C1 segment of cervical spinal cord (tissue), 14 donors: ENCODE data around the gene HS6ST1.
A peak's percentile ranks its signal among the peaks of the same experiment; 100 is the strongest.
"Not testable (repeated sequence)": the region's sequence is repeated elsewhere in the genome, so short reads cannot be mapped to it uniquely, and the experiment has no call there.

Source experiments
- DNase-seq, 14 donors: peaks; one replicate each; lab custom pipeline; 2025; lab: John Stamatoyannopoulos, UW

HS6ST1 gene

GRCh38 chr2:128268611-128269010 lies 50.1 kb downstream of the HS6ST1 start:
- not testable (repeated sequence) for DNase-seq

DNA sequence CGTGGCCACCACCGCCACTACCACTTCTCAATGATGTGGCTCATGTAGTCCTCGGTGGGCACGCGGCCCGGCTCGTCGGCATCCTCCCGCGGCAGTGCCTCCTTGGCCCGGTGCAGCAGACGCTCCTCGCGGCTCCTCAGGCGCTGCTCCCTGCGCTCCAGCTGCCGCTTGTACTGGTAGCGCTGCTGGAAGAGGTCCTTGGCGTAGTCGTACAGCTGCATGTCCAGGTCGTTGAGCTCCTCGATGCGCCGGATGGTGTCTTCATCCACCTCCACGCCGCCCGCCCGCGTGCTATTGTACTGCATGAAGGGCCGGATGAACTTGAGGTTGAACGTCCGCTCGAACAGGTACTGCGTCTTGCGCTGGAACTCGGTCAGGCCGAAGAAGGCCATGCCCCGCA lies 50.5 kb downstream of the HS6ST1 start:
- DNase-seq, result not testable (repeated sequence)

DNA sequence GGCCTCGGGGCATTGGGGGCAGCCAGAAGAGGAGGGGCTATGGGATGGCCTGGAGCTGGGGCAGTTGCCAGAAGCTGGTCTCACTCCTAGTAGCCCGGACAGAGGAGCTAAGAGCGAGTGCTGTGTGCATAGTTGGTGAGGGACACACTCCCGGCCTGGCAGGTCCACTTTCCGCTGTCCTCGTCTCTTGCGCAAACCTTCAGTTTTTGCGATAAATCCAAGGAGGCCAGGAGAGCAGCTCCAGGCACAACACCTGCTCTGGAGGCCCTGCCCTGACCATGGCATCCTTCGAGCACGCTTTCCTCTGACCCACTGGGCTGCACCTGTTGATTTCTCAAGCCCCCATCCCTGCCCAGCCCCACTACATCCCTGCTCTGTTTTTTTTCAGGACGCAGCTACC lies 51.0 kb downstream of the HS6ST1 start:
- not testable (repeated sequence) for DNase-seq

DNA sequence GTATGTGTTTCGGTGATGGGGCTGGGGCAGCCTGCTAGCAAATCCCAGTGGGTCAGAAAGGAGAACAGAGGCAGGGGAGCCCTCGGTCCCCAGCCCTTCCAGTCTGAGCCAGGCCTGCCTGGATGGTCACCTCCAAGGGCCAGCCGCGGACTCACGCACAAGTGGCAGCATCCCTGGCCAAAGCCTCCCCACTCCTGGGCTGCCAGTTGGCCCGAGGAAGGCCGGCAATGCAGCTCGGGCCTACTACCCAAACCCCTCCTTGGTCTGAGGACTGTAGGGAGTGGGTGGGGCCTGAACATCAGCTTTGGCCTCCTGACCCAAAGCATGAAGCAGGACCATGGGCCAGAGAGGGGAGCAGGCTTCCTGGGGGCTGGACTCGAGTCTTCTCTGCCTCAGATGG lies 51.5 kb downstream of the HS6ST1 start:
- not testable (repeated sequence) for DNase-seq

DNA sequence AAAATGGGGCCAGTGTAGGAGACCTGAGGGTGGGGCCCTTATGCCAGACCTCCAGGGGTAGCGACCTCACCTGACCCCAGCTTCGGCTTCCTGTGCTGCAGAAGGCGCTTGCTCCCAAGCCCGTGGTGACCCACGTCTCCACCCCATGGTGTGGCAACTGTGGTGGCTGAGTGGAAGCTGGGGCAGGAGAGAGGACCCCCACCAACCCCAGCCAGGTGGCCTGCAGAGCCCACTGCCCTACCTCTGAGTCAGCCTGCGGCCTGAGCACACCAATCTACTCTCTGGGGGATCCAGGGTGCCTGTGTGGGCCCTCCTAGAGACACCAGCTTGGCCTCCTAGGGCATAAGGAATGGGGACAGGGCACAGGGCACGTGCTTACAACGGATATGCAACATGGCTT lies 52.2 kb downstream of the HS6ST1 start:
- not testable (repeated sequence) for DNase-seq

DNA sequence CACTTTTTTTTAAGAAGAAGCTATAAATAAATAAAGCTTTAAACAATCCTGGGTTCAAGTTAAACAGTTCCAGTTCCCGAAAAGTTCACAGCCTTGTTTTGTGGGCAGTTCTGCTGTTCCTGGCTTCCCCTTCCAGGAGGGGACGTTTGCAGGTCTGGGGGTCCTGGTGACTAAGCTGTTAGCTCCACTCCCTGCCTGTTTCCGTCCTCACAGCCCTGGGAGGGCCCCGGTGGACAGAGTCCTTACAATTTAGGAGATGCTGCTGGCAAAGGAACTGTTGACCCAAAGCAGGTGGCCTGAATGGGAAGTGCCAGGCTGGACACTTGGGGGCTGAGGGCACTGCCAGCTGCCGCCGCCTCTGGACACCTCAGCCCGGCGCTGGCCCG lies 53.1 kb downstream of the HS6ST1 start:
- DNase-seq, result not testable (repeated sequence)

DNA sequence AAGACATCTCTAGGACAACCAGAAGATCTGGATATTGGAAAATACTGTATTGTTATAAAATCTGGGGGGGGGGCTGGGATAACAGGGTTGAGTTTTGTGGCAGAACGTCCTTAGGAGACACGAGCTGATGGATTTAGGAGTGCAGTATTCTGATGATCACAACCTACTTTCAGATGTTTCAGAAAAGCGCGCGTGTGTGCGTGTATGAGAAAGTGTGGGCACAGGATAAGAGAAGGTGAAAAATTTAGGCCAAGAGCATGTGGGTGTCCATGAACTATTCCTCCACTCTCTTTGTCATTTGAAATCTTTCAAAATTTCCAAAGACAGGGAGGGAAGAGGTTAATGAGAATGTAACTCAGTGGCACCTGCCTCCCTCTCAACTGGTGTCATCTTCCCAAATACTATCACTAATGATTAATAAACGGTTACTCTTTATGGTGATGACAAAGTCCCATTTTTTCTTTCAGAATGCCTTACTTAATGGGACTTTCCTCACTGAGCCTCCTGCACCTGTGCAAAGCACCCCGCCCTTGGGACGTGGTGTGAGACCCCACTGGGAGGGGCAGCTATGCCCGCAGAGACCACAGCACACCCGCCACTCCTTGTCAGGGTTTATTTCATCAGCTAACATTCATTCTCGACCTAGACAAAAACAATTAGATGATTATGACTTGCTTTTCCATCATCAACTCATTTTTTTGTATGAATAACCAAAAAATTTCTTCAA lies 53.6 kb downstream of the HS6ST1 start:
- no peak for DNase-seq

GRCh38 chr2:128263902-128264331 lies 54.8 kb downstream of the HS6ST1 start:
- no peak for DNase-seq

DNA sequence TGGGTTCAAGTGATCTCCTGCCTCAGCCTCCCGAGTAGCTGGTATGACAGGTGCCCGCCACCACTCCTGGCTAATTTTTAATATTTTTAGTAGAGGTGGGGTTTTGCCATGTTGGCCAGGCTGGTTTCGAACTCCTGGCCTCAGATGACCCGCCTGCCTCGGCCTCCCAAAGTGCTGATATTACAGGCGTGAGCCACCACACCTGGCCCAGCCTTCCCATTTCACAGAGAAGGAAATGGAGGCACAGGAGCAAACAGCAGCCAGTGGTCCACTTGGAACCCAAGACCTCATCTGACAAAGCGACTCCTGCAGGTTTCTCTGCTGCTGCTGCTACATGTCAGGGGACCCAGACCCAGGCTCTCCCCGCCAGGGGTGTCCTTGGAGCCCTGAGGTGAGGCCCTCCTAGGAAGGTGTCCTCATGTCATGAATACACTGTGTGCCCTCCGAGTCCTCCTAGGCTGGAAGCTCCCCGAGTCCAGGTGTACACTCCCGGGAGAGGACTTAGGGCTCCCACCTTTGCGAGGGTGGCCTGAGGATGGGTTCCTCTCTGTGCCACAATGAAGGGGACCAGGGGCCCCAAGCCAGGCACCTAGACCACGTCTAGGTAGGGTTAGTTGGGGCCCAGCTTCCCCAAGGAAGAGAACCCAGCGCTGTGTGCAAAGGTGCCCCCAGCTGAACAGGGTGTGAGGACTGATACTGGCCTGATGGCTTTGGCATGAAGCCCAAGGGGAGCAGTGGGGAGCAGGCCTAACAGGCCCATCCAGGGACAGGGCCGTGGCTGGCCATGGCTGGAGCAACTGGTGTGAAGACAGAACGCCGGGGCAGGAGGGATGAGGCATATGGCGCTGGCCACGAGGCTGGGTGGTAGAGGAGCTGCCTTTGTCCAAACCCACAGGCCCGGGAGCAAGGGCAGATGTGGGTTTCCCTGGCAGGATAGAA lies 56.1 kb downstream of the HS6ST1 start:
- DNase-seq, result no peak

DNA sequence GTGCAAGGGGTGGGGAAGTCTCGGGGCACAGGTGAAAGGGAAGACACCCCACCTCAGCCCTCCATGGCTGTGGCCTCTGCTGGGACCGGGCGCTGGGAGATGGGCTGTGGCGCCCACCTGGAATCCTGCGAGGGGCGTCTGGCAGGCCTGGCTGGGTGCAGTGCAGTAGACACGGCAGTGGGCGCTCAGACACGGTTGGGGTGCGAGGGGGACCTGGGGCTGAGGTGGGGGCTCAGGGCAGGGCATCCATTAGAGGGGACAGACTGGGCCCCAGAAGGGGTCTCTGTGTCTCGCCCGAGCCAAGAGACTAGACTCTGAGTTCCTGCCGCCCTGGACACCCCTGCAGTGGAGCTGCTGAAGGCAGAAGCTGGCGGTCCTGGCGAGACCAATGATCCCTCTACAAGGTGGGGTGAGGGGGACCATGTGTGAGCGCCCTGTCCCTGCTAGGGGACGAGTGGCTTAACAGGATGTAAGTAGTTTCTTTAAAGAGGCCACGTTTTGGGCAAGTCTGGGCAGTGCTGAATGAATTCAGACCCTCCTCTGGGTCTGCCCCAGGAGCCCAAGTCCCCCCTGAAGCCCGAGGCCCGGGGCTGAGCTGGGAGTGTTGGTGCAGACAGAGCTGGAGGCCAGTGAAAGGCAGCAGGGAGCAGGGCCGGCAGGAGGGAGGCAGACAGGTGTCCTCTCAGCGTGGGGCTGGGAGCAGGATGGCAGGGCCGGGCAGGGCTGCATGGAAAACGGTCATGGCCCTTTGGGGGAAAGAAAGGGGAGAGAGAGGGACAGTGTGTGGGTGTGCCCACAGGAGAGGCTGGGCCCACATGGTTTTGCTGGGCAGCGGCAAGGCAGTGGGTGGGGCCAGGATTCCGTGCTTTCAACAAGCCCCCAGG lies 57.2 kb downstream of the HS6ST1 start:
- peak in 1 of 14 donors; percentile 61 for DNase-seq

- DNase-seq, result peak in 12 of 14 donors; percentile 32 to 95 (median 66)
These were observed 58.2 kb downstream of the HS6ST1 start for GRCh38 chr2:128260239-128261138.

DNA sequence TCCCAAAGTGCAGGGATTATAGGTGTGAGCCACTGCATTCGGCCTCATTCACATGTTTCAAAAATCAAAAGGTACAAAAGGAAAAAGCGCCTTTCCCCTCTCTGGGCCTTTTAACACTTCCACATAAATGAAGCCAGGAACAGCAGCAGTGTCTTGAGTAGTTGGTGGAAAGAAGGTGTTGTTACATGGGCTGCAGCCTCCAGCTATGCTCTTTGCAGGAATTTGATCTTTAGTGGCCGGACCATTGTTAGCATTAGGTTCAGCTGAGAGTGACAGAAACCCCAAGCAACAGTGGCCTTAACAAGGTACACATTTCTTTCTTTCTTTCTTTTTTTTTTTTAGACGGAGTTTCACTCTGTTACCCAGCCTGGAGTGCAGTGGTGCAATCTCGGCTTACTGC lies 59.1 kb downstream of the HS6ST1 start:
- no peak for DNase-seq

DNA sequence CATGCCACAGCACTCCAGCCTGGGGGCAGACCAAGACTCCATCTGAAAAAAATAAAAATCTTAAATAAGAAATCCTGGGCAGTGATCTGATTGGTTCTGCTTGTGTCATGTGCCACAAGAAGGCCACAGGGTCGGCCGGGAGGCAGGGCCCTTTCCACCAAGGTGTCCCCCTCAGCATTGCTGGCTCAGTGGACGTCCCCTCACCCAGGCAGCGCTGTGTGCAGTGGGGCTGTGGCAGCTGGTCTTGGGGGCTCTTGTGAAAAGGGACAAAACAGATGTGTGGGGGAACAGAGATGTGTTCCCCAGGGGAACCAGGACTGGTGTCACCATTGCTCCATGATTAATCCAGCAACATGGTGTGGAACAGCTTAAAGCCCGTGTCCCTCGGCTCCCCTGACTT lies 60.5 kb downstream of the HS6ST1 start:
- DNase-seq, result no peak

- DNase-seq, result no peak
These were observed 66.2 kb downstream of the HS6ST1 start for GRCh38 chr2:128252501-128252900.

GRCh38 chr2:128252086-128252485 lies 66.6 kb downstream of the HS6ST1 start:
- not testable (repeated sequence) for DNase-seq

DNA sequence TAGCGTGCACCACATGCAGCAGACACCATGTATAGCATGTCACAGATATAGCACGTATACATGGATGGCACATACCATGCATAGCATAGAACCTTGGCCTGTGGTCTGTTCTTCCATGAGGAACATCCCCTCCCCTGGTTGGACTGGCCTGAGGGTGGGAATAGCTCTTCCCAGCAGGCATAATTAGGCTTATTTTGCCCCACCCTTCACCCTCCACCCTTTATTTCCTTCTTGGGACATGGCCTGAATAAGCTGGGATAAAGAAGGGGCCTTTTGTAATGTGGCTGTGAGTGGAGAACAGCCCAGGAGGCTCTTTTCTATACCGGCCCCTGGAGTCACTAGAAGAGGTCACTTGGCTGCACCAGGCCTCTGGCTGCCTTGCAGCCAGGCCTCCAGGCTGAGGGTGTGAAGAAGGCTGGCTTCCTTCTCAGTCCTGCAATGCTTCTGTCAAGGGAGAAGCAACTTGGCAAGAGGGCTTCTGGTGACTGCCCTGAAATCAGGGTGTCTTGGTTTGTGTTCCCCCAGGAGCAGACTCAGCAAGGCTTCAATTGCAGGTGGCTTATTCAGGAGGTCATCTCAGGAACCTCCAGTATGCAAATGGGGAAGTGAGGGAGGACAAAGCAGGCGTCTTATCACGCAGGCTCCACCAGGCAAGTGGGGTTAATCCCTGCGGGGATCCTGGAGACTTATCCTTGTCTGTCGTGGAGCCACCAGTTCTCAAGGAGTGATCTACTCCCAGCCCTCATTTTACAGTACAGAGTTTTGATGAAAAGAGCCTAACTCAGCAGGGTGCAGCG lies 68.2 kb downstream of the HS6ST1 start:
- DNase-seq, result peak in 2 of 14 donors; percentile 59 to 65

- DNase-seq, result no peak
These were observed 69.1 kb downstream of the HS6ST1 start for GRCh38 chr2:128249555-128249954.

GRCh38 chr2:128245813-128246212 lies 72.9 kb downstream of the HS6ST1 start:
- no peak for DNase-seq

DNA sequence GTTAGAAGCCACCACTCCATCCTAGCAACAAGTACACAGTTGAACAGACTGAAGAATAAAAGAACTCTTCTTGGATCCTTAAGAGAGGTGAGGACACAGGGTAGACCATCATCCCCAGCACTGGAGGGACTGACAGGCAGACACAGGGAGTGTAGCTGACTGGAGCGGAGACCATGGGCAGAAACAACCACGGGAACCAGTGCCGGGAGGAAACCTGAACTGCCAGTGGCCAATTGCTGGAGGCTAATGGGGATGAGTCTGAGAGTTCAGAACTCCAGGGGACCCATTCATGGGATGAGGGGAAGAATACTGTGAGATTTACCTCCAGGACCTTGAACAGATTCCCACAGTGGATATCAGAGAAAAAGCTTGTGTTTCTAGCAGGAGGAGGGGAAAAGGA lies 76.8 kb downstream of the HS6ST1 start:
- DNase-seq, result no peak
